Motor neuron (in vitro differentiated cells): ENCODE data around the gene AKR1D1. TPM values are rescaled to one million over a fixed set of nuclear protein-coding genes. Genes with fewer than 3 reads are reported as not detected.
"Not testable (repeated sequence)": the region's sequence is repeated elsewhere in the genome, so short reads cannot be mapped to it uniquely, and the experiment has no call there.

Experiments used
- ATAC-seq, 8 experiments: fragments of 200-7000 bp; cut with Tn5 transposase; replicated peaks in 6 of 8; 2 replicates each; pipeline ENCODE4 v1.8.0; 2021; ENCODE audit warnings: mild to moderate bottlenecking in 8 of 8, moderate library complexity in 8 of 8
- H3K27ac ChIP-seq, 2 donors: fragments of 250-450 bp; sonication (Bioruptor Pico); 2 replicates each; pipeline ENCODE4 v1.9.0; 2021; ENCODE audit warnings: antibody characterized with exemption in 2 of 2, mild to moderate bottlenecking in 2 of 2, moderate library complexity in 1 of 2
- H3K4me1 ChIP-seq, 2 donors: fragments of 250-450 bp; sonication (Bioruptor Pico); replicated peaks in 1 of 2; 2 replicates each; pipeline ENCODE4 v1.6.1; 2021; ENCODE audit warnings: antibody characterized with exemption in 2 of 2, mild to moderate bottlenecking in 2 of 2, moderate library complexity in 1 of 2
- H3K4me3 ChIP-seq, 5 donors: fragments of 250-450 bp; sonication (Bioruptor Pico); 2 replicates each; pipeline ENCODE4 v1.9.0; 2021; ENCODE audit warnings: antibody characterized with exemption in 5 of 5, mild to moderate bottlenecking in 5 of 5, moderate library complexity in 4 of 5
- WGBS, 10 experiments: fragments of 450-650 bp; shearing (Covaris generic); methylation state at CpG; one replicate each; pipeline ENCODE4 v1.0.0; 2022; 5-methylcytosine and 5-hydroxymethylcytosine counted together
- in situ Hi-C, 9 experiments: fragments of 400-800 bp; cut with MboI; loops; one replicate each; pipeline ENCODE4 v1.15.0; 2021; ENCODE audit warnings: low sequenced_read_pairs in 9 of 9, low pct_unique_long_range_greater_than_20kb in 2 of 9; ENCODE audit not compliant: unreplicated experiment in 9 of 9
- total RNA-seq, 8 experiments: library from RNA; unstranded; fragments of 300-600 nt; gene quantifications; 2 replicates each; pipeline versions ENCODE4 v1.2.3 to v1.2.4, GENCODE V29; 2022

Gene AKR1D1
- total RNA-seq, 8 experiments from 2014 or later = 0.05 to 0.88 (median 0.26) TPM; not detected in 2

- ATAC-seq = peak in 1 of 8 experiments; percentile 45
- in situ Hi-C loops = no loop called here
- no peak overlapping the region for H3K4me3 ChIP-seq
- WGBS, 10 experiments = 79 to 100% (median 100%) methylated on average over 2 of the region's 2 CpGs; no CpG with 5 or more reads in 6 of the 10 experiments
- no peaks in the 10 kb centered on the region for H3K4me1 ChIP-seq
- H3K27ac ChIP-seq = no peak overlapping the region
Observed at GRCh38 chr7:138077809-138078208, 1.6 kb downstream of the AKR1D1 start.

- ATAC-seq = no peak
- Histone ChIP-seq H3K4me1 (no peaks in the 10 kb centered on the region), H3K27ac (no peak overlapping the region), H3K4me3 (no peak overlapping the region)
- 0 to 100% (median 67%) methylated on average over 1 of the region's 1 CpG; no CpG with 5 or more reads in 3 of the 10 experiments for WGBS, 10 experiments
- in situ Hi-C loops = no loop called here
Observed at GRCh38 chr7:138079137-138079536, 2.9 kb downstream of the AKR1D1 start.

- Histone ChIP-seq H3K27ac (no peak overlapping the region), H3K4me1 (peaks cover 0 to 8% of the 10 kb centered on the region in 2 donors), H3K4me3 (no peak overlapping the region)
- WGBS, 10 experiments = 11 to 94% (median 78%) methylated on average over 2 to 4 of the region's 4 CpGs; no CpG with 5 or more reads in 1 of the 10 experiments
- in situ Hi-C loops = no loop called here
- ATAC-seq = no peak
Observed at GRCh38 chr7:138081868-138082267, 5.6 kb downstream of the AKR1D1 start.

GRCh38 chr7:138083859-138084258 lies 7.6 kb downstream of the AKR1D1 start:
- no peak for ATAC-seq
- 3 to 93% (median 62%) methylated on average over 1 to 3 of the region's 3 CpGs for WGBS, 10 experiments
- Histone ChIP-seq H3K4me3 (no peak overlapping the region), H3K27ac (no peak overlapping the region), H3K4me1 (peaks cover 0 to 10% of the 10 kb centered on the region in 2 donors)
- in situ Hi-C loops = no loop called here

GRCh38 chr7:138086563-138087270 lies 10.5 kb downstream of the AKR1D1 start:
- H3K27ac ChIP-seq = peak overlapping the region in 1 of 2 donors; percentile 33
- no peak overlapping the region for H3K4me3 ChIP-seq
- WGBS, 10 experiments = 7 to 100% (median 79%) methylated on average over 1 to 4 of the region's 5 CpGs; no CpG with 5 or more reads in 1 of the 10 experiments
- H3K4me1 ChIP-seq = peaks cover 0 to 12% of the 10 kb centered on the region in 2 donors
- in situ Hi-C loops = no loop called here
- peak in 1 of 8 experiments; percentile 80 for ATAC-seq

- in situ Hi-C loops = no loop called here
- peak in 2 of 8 experiments; percentile 59 to 64 for ATAC-seq
- Histone ChIP-seq H3K4me1 (peaks cover 0 to 12% of the 10 kb centered on the region in 2 donors), H3K4me3 (no peak overlapping the region), H3K27ac (no peak overlapping the region)
- WGBS, 10 experiments = 38 to 100% (median 97%) methylated on average over 3 to 9 of the region's 9 CpGs
Observed at GRCh38 chr7:138089080-138089901, 13.0 kb downstream of the AKR1D1 start.

GRCh38 chr7:138091032-138091431 lies 14.8 kb downstream of the AKR1D1 start:
- WGBS, 10 experiments = 7 to 100% (median 92%) methylated on average over 1 to 2 of the region's 3 CpGs; no CpG with 5 or more reads in 2 of the 10 experiments
- Histone ChIP-seq H3K4me3 (no peak overlapping the region), H3K27ac (no peak overlapping the region), H3K4me1 (peaks cover 0 to 12% of the 10 kb centered on the region in 2 donors)
- in situ Hi-C loops = no loop called here
- ATAC-seq = peak in 4 of 8 experiments; percentile 16 to 62 (median 28)

GRCh38 chr7:138091840-138092239 lies 15.6 kb downstream of the AKR1D1 start:
- in situ Hi-C loops, H3K4me3 ChIP-seq, H3K27ac ChIP-seq, H3K4me1 ChIP-seq: not testable (repeated sequence)
- ATAC-seq = peak in 2 of 8 experiments; percentile 56 to 95
- 0 to 100% (median 74%) methylated on average over 1 to 2 of the region's 2 CpGs; no CpG with 5 or more reads in 3 of the 10 experiments for WGBS, 10 experiments

- peaks cover 0 to 3% of the 10 kb centered on the region in 2 donors for H3K4me1 ChIP-seq
- WGBS, 10 experiments = 15 to 98% (median 86%) methylated on average over 2 to 6 of the region's 6 CpGs
- in situ Hi-C loops = no loop called here
- no peak for ATAC-seq
- H3K27ac ChIP-seq = no peak overlapping the region
- H3K4me3 ChIP-seq = no peak overlapping the region
Observed at GRCh38 chr7:138092486-138093028, 16.3 kb downstream of the AKR1D1 start.

- in situ Hi-C loops = no loop called here
- no peak for ATAC-seq
- H3K27ac ChIP-seq = no peak overlapping the region
- no peaks in the 10 kb centered on the region for H3K4me1 ChIP-seq
- WGBS, 10 experiments = 0 to 100% (median 67%) methylated on average over 1 to 8 of the region's 8 CpGs
- H3K4me3 ChIP-seq = no peak overlapping the region
Observed at GRCh38 chr7:138095972-138096935, 20.0 kb downstream of the AKR1D1 start.

GRCh38 chr7:138097064-138097741 lies 20.9 kb downstream of the AKR1D1 start:
- WGBS, 10 experiments = 0 to 83% (median 34%) methylated on average over 1 to 3 of the region's 3 CpGs; no CpG with 5 or more reads in 2 of the 10 experiments
- ATAC-seq = peak in 4 of 8 experiments; percentile 36 to 67 (median 50)
- in situ Hi-C loops = no loop called here
- Histone ChIP-seq H3K4me3 (no peak overlapping the region), H3K27ac (no peak overlapping the region), H3K4me1 (no peaks in the 10 kb centered on the region)

GRCh38 chr7:138099813-138100212 lies 23.6 kb downstream of the AKR1D1 start:
- no peak for ATAC-seq
- no peak overlapping the region for H3K27ac ChIP-seq
- in situ Hi-C loops = no loop called here
- H3K4me3 ChIP-seq = no peak overlapping the region
- no peaks in the 10 kb centered on the region for H3K4me1 ChIP-seq
- WGBS, 10 experiments = 0 to 90% (median 60%) methylated on average over 1 to 3 of the region's 3 CpGs
